ENCODE results near the gene KRT16. TPM values are rescaled to one million over a fixed set of nuclear protein-coding genes. Genes with fewer than 3 reads are reported as not detected.
"Not testable (repeated sequence)": the region's sequence is repeated elsewhere in the genome, so short reads cannot be mapped to it uniquely, and the experiment has no call there.

KRT16 gene
- polyA plus RNA-seq, 1 donor (not counting 4 experiments of a cell fraction or from before 2014, with no cell fraction given): 1,851 TPM

DNA sequence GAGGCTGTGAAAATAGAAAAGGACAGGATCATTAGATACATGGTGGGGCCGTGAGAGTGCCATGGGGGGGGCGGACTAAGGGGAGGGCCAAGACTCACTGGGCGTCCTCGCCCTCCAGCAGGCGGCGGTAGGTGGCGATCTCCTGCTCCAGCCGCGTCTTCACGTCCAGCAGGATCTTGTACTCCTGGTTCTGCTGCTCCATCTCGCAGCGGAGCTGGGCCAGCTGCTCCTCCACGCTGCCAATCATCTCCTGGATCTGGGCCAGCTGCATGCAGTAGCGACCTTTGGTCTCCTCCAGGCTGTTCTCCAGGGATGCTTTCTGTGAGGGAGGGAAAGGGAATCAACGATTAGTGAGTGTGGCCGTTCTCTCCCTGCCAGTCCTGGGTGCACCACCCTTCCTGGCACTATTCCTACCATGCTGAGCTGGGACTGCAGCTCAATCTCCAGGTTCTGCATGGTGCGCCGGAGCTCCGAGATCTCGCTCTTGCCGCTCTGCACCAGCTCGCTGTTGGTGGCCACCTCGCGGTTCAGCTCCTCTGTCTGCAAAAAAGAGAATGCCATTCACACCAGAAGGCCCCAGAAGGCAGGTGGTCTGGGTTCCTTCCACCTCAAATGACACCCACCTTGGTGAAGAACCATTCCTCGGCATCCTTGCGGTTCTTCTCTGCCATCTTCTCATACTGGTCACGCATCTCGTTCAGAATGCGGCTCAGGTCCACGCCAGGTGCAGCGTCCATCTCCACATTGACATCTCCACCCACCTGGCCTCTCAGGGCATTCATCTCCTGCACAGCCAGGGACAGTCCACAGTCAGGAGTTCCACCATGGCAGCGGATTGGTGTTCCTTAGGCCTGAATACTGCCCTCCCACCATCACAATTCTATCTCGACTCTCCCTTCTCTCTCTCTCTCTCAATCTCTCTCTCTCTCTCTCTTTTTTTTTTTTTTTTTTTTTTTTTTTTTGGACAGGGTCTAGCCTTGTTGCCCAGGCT lies 29.1 kb downstream of the KRT16 start:
- Histone ChIP-seq H2AFZ (ENCODE audit: control insufficient read depth, low read length) (no peak overlapping the region), H3K4me3 (ENCODE audit: control insufficient read depth in 2 of 3, extremely low read depth in 1 of 3, insufficient read depth in 2 of 3, low read depth in 1 of 3, low read length in 3 of 3) (peak overlapping the region; percentile 64 to 94 (median 90)), H4K20me1 (ENCODE audit: control insufficient read depth, extremely low read depth, insufficient read depth, low read length) (peaks cover 31% of the 10 kb centered on the region), H3K9me3 (ENCODE audit: control insufficient read depth, low read depth, low read length) (no peaks in the 10 kb centered on the region), H3K9me1 (ENCODE audit: control insufficient read depth, extremely low read depth, insufficient read depth, low read length) (no peaks in the 10 kb centered on the region), H3K36me3 (ENCODE audit: control insufficient read depth in 2 of 2, extremely low read depth in 1 of 2, insufficient read depth in 2 of 2, low read length in 2 of 2) (peaks cover 14 to 32% of the 10 kb centered on the region in 2 experiments), H3K27me3 (ENCODE audit: control insufficient read depth, extremely low read depth, insufficient read depth, low read length) (no peaks in the 10 kb centered on the region), H3K4me1 (ENCODE audit: control insufficient read depth, extremely low read depth, insufficient read depth, low read length) (peaks cover 58% of the 10 kb centered on the region), H3K4me2 (ENCODE audit: control insufficient read depth, extremely low read depth, insufficient read depth, low read depth, low read length) (peak overlapping the region; percentile 78), H3K79me2 (ENCODE audit: control insufficient read depth, insufficient read depth, low read length) (peaks cover 24% of the 10 kb centered on the region), H3K9ac (ENCODE audit: control insufficient read depth, extremely low read depth, insufficient read depth, low read length) (peak overlapping the region; percentile 96), H3K27ac (ENCODE audit: control insufficient read depth, insufficient read depth, low read length) (peak overlapping the region; percentile 97)
- FAIRE-seq: no peak
- dilution Hi-C loops (cut with MboI; ENCODE audit: extremely low pct_ligation_motif_present, low sequenced_read_pairs): no loop called here
- TF ChIP-seq EZH2 (IDR thresholded peaks at IDR 0.05; ENCODE audit: low read length): no peak
- TF ChIP-seq, protein P1, sequence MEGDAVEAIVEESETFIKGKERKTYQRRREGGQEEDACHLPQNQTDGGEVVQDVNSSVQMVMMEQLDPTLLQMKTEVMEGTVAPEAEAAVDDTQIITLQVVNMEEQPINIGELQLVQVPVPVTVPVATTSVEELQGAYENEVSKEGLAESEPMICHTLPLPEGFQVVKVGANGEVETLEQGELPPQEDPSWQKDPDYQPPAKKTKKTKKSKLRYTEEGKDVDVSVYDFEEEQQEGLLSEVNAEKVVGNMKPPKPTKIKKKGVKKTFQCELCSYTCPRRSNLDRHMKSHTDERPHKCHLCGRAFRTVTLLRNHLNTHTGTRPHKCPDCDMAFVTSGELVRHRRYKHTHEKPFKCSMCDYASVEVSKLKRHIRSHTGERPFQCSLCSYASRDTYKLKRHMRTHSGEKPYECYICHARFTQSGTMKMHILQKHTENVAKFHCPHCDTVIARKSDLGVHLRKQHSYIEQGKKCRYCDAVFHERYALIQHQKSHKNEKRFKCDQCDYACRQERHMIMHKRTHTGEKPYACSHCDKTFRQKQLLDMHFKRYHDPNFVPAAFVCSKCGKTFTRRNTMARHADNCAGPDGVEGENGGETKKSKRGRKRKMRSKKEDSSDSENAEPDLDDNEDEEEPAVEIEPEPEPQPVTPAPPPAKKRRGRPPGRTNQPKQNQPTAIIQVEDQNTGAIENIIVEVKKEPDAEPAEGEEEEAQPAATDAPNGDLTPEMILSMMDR (optimal IDR thresholded peaks at IDR 0.05 in 1 of 3, IDR thresholded peaks at IDR 0.05 in 1 of 3, conservative IDR thresholded peaks at IDR 0.05 in 1 of 3; ENCODE audit: extremely low read depth in 1 of 3, insufficient read depth in 2 of 3, low read length in 3 of 3): peak; percentile 34 to 68 (median 34)
- peak; percentile 67 for DNase-seq (ENCODE audit: low read depth, low spot score)

DNA sequence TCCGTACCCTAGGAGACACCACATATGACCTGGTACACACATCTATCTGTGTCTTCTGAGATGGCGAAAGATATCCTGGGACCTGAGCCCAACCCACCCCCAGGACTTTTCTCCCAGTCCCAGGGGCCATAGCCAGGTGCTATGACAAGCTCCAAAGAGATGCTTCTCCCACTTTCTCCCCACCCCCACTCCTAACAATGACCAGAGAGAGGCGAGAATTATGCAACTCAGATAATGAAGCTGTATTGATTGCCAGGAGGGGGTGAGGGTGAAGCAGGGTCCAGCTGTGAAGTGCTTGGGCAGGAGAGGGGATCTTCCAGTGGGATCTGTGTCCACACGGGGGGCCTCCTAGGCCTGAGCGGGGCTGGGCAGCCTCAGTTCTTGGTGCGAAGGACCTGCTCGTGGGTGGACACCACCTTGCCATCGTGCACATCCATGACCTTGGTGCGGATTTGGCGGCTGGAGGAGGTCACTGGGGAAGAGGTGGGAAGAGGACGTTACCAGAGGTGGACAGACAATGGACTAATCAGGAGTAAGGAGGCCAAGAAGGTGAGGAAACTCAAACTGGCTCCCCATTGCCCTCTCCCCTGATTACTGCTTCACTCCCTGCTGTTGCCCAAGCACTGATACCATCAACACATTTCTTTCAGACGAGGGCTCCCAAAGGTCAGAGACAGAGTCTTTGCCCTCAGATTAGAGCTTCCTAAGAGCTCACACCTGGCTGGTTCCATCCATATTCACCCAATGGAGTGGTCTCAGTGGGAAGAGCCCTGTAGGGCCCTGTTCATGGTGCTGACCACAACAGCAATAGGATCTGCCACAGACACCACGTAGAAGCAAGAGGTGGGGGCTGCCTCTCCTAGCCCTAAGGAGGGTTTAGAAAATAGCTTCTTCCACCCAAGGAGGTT lies 30.3 kb downstream of the KRT16 start:
- peak overlapping the region; percentile 77 for H3K9ac ChIP-seq (ENCODE audit: control insufficient read depth, extremely low read depth, insufficient read depth, low read length)
- peak overlapping the region in 1 of 3 experiments; percentile 25 for H3K4me3 ChIP-seq (ENCODE audit: control insufficient read depth in 2 of 3, extremely low read depth in 1 of 3, insufficient read depth in 2 of 3, low read depth in 1 of 3, low read length in 3 of 3)
- peak overlapping the region; percentile 97 for H3K27ac ChIP-seq (ENCODE audit: control insufficient read depth, insufficient read depth, low read length)
- H3K27me3 ChIP-seq (ENCODE audit: control insufficient read depth, extremely low read depth, insufficient read depth, low read length); H3K9me1 ChIP-seq (ENCODE audit: control insufficient read depth, extremely low read depth, insufficient read depth, low read length); dilution Hi-C loops (cut with MboI; ENCODE audit: extremely low pct_ligation_motif_present, low sequenced_read_pairs); H2AFZ ChIP-seq (ENCODE audit: control insufficient read depth, low read length); H3K9me3 ChIP-seq (ENCODE audit: control insufficient read depth, low read depth, low read length): not testable (repeated sequence)
- FAIRE-seq (peak; percentile 61), DNase-seq (ENCODE audit: low read depth, low spot score) (peak; percentile 56)
- H3K36me3 ChIP-seq (ENCODE audit: control insufficient read depth in 2 of 2, extremely low read depth in 1 of 2, insufficient read depth in 2 of 2, low read length in 2 of 2): peaks cover 14 to 32% of the 10 kb centered on the region in 2 experiments
- H3K4me1 ChIP-seq (ENCODE audit: control insufficient read depth, extremely low read depth, insufficient read depth, low read length): peaks cover 51% of the 10 kb centered on the region
- H4K20me1 ChIP-seq (ENCODE audit: control insufficient read depth, extremely low read depth, insufficient read depth, low read length): peaks cover 31% of the 10 kb centered on the region
- H3K4me2 ChIP-seq (ENCODE audit: control insufficient read depth, extremely low read depth, insufficient read depth, low read depth, low read length): peak overlapping the region; percentile 40
- H3K79me2 ChIP-seq (ENCODE audit: control insufficient read depth, insufficient read depth, low read length): peaks cover 21% of the 10 kb centered on the region
